A673 (cell line): ENCODE measurements around the gene AKAP1.

ENCODE experiments used
- EZH2 ChIP-seq: fragments of 200-600 bp; sonication (generic); IDR thresholded peaks from 2 replicates; pipeline ENCODE4 v1.6.1; 2017; ENCODE audit warnings: borderline replicate concordance, low read depth, mild to moderate bottlenecking, mixed read lengths, antibody characterized with exemption, low read length; ENCODE audit not compliant: poor library complexity, severe bottlenecking
- TF ChIP-seq, protein P1 (sequence below): fragments of 300-800, 200-600 bp; sonication (generic); conservative IDR thresholded peaks from 2 replicates; pipeline ENCODE4 v1.5.1; 2017; ENCODE audit warnings: low read depth, mild to moderate bottlenecking, antibody characterized with exemption, low read length, moderate library complexity, mixed read lengths

- TF ChIP-seq, protein P1, sequence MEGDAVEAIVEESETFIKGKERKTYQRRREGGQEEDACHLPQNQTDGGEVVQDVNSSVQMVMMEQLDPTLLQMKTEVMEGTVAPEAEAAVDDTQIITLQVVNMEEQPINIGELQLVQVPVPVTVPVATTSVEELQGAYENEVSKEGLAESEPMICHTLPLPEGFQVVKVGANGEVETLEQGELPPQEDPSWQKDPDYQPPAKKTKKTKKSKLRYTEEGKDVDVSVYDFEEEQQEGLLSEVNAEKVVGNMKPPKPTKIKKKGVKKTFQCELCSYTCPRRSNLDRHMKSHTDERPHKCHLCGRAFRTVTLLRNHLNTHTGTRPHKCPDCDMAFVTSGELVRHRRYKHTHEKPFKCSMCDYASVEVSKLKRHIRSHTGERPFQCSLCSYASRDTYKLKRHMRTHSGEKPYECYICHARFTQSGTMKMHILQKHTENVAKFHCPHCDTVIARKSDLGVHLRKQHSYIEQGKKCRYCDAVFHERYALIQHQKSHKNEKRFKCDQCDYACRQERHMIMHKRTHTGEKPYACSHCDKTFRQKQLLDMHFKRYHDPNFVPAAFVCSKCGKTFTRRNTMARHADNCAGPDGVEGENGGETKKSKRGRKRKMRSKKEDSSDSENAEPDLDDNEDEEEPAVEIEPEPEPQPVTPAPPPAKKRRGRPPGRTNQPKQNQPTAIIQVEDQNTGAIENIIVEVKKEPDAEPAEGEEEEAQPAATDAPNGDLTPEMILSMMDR, result no peak
- no peak for TF ChIP-seq EZH2
Measured at GRCh38 chr17:57062865-57063264, 22.2 kb upstream of the AKAP1 start.
